IPS-NIHi11 (cell line): ENCODE data around the gene HRK.

Source experiments
- DNase-seq: peaks from one replicate; pipeline ENCODE4 v3.0.0; 2012; ENCODE audit warnings: mixed read lengths, low spot score

Gene HRK

GRCh38 chr12:116867523-116867922, 13.7 kb downstream of the HRK start:
- DNase-seq: no peak

DNA sequence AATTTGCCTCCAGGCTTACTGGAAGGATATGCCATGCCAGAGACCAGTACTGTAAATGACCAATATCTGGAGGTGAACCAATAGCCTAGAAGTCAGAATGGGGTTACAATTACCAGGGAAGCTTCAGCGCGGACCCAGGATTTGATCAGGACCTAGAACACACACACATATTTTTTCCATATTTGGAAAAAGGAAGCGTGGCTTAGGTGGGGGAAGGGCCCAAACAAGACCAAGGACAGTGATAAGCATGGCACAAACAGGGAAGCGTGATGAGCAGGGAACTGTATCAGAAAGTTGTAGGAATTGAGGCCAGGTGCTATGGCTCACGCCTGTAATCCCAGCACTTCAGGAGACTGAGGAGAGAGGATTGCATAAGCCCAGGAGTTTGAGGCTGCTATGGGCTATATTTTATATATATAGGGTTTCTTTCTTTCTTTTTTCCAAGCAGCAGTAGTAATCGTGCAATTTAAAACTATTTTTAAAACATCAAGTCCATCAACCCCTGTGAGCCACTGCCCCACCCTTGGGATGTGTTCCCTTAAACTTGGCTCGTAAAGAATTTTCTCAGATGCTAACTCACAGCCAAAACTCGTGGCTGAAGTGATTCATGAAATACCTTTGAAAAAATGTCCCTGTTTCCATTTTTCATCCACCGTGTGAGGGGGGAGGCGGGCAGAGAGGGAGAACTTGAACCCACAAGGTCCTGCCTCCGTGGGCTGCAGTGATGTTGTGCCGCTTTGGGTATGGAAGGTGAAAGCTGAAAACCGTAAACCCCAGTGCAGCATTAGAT, 16.7 kb downstream of the HRK start:
- DNase-seq: no peak

DNA sequence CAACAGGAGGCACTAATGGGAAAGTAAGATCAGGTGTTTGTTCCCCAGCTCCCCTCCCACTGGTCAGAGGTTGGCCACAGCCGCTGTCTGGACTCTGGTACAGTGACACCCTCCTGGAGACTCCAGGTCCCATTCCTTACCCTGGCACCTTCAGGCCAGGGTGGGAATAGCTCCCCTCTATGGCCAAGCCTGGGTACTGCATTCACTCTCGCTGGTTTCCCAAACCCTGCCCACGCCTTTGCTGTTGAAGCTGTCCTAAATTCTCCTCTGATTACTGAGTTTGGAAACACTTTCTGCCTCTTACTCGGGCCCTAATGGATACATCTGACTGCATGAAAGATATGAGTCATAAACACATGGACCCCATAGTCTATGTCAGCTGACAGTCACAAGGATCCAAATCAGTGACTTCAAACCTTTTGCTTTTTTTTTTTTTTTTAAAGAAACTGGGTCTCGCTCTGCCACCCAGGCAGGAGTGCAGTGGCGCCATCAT, 17.9 kb downstream of the HRK start:
- peak; percentile 70 for DNase-seq

GRCh38 chr12:116862167-116862566, 19.1 kb downstream of the HRK start:
- no peak for DNase-seq

- DNase-seq: peak; percentile 58
These were observed 19.9 kb downstream of the HRK start for GRCh38 chr12:116861320-116861719.

DNA sequence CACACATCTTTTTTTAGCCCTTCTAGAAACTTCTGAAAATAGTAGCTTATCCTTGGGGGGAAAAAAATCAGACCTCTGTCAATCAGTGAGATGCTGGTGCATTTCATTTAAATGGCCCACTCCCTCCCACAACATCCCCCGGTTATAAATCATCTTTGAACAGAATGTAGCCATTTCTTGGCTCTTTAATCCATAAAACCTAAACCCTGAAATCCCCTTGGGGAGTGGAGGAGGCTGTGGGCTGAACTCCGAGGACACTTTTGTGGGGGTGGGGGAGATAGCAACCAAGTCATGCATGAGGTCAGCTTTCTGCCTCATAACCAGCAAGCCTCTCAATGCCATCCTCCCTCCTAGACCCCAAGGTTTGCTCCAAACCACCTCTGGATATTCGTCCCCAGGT, 21.0 kb downstream of the HRK start:
- no peak for DNase-seq

- no peak for DNase-seq
These were observed 22.2 kb downstream of the HRK start for GRCh38 chr12:116859079-116859478.

- no peak for DNase-seq
These were observed 24.5 kb downstream of the HRK start for GRCh38 chr12:116856729-116857128.

DNA sequence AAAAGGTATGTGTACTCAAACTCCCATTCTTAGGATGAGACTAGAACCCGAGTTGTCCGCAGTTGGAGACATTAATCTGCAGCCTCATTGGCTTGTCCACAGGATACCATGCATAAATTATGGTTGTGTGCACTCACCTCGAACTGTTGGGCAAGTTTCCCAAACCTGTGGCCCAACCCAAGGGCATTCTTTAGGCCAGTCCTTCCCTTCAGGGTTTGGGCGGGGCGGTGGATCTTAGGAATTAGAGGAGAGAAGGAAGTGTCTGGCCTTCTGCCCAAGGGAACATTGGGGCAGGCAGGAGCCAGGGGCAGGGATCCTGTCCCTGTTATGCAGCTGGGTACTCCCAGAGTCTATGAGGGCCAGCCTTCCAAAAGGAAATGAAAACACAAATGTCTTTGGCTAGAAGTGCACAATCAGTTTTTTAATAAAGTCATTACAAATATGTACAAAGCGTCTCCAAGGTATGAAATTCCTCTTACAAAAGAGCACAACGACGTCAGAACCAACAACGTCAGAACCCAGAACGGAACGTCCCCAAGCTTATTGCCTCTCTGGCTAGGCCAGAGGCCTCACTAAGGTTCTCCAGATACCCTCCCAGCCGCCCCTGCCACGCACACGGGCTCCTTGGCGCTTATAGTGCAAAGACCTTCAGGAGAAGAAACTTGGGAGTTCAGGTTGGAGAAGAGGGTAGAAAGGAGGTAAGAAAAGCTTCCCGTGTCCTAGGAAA, 25.3 kb downstream of the HRK start:
- DNase-seq: peak; percentile 48

DNA sequence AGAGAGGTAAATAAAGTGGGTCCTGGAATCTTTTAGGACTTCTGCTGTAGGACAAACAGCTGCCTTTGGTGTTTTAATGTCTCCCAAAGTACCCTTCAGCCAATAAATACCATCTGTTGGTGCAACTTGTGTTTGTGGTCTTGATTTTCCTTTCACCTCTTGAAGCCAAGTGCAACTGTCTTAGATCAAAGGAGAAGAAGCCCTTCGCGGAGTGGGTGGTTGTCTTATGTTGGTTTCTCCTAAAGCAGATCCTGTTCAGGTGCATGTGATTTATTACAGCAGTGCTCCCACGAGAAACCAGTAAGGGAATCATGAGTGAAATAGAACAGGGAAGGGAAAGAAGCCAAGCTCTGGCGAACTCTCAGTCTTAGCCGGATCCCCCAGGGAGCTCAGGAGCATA, 27.7 kb downstream of the HRK start:
- DNase-seq: no peak

GRCh38 chr12:116852303-116852702, 28.9 kb downstream of the HRK start:
- DNase-seq: no peak

DNA sequence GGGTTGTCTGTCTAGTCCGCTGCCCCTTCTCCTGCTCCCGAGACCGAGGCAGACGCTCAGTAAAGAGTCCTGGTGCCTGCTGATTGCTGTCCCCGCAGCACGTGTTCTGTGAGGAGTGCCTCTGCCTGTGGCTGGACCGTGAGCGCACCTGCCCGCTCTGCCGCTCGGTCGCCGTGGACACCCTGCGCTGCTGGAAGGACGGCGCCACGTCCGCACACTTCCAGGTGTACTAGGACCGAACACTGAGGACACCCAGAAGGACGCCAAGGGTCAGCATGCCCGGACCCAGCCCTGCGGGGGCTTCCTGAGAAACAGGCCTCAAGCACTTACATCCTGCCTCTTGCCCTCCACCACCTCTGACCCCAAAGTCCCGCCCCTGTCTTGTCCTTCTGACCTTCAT, 32.0 kb downstream of the HRK start:
- DNase-seq: no peak

GRCh38 chr12:116843085-116843484, 38.2 kb downstream of the HRK start:
- no peak for DNase-seq

DNA sequence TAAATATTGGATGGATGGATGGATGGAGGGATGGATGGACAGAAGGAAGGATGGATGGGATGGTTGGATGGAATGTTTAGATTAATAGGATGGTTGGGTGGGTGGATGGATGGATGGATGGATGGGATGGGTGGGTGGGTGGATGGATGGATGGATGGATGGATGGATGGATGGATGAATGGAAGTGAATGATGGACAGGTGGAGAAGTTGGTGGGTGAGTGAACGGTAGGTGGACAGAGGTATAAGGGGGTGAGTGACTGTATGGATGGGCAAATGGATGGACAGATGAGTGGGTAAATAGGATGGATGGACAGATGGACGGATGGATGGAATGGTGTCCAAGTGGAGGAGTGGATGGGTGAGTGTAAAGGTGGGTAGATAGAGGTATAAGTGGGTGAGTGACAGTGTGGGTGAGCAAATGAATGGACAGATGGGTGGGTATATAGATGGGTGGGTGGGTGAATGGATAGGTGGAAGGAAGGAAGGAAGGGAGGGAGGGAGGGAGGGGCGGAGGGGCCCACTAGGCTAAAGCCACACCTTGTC, 41.9 kb downstream of the HRK start:
- DNase-seq: no peak

DNA sequence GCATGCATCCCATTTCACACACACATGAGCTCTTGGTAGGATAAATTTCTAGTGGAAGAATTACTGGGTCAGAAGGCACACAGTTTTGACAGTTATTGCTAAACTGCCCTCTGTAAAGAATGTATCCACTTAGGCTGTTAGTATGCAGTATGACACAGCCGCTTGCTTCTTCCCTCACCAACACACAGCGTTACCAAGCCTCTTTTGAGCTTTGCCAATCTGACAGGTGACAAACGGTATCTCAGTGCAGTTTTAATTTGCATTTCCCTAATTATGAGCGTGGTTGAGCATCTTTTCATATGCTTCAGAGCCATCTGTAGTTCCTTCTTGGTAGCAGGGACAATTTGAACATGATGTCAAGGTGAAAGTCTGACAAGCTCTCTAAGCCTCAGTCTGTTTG, 42.9 kb downstream of the HRK start:
- DNase-seq: no peak

- DNase-seq: no peak
These were observed 44.1 kb downstream of the HRK start for GRCh38 chr12:116837097-116837496.

- DNase-seq: no peak
These were observed 45.8 kb downstream of the HRK start for GRCh38 chr12:116835484-116835883.

- DNase-seq: no peak
These were observed 47.8 kb downstream of the HRK start for GRCh38 chr12:116833474-116833873.

- no peak for DNase-seq
These were observed 48.9 kb downstream of the HRK start for GRCh38 chr12:116832353-116832752.

DNA sequence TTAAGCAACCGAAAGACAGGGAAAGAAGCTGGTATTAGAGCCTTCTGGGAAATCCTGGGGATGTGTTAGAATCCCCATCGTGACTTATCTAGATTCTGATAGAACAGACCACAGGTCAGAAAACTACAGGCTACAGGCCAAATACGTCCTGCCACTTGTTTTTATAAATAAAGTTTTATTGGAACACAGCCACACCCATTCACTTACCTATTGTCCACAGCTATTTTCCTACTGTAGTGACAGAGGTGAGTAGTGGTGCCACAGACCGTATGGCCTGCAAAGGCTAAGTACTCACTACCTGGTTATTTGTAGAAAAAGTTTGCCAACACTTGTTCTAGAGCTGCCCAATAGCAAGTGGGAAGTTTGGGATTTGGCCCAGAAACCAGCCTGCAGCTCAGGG, 53.8 kb downstream of the HRK start:
- no peak for DNase-seq

- DNase-seq: no peak
These were observed 60.0 kb downstream of the HRK start for GRCh38 chr12:116821291-116821690.

DNA sequence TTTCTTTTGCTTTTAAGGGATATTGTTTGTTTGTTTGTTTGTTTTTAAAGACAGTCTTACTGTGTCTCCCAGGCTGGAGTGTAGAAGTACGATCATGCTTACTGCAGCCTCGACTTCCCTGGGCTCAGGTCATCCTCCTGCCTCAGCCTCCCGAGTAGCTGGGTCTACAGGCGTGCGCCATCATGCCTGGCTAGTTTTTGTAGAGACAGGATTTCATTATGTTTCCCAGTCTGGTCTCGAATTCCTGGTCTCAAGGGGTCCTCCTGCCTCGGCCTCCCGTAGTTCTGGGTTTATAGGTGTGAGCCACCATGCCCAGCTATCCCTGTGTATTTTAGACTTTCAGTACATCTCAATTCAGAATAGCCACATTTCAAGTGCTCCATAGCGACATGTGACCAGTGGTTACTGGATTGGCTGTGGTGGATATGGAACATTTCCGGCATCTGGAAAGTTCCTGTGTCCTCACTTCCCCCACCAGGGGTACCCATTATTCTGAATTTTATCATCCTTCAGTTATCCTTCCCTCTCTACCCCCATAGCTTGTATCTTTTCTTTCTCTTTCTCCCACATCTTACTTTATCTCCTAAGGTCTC, 61.1 kb downstream of the HRK start:
- no peak for DNase-seq
